ENCODE data around the gene TRIM40.
"Not testable (repeated sequence)": the region's sequence is repeated elsewhere in the genome, so short reads cannot be mapped to it uniquely, and the experiment has no call there.

TRIM40 gene

GRCh38 chr6:30163090-30163917 is 27.4 kb downstream of the TRIM40 start, which contains the start of gene TRIM15:
TRIM15 (plus strand) TSS chr6:30163546; CDS start chr6:30163685, 139 bp downstream.
- DNase-seq (ENCODE audit: low spot score), result no peak

- DNase-seq (ENCODE audit: low spot score), result no peak
Measured at GRCh38 chr6:30163918-30164654, 28.1 kb downstream of the TRIM40 start.

- no peak for DNase-seq (ENCODE audit: low spot score)
Measured at GRCh38 chr6:30164714-30165113, 28.8 kb downstream of the TRIM40 start.

GRCh38 chr6:30165238-30165637 is 29.3 kb downstream of the TRIM40 start:
- DNase-seq (ENCODE audit: low spot score), result not testable (repeated sequence)

GRCh38 chr6:30167101-30167500 is 31.2 kb downstream of the TRIM40 start:
- no peak for DNase-seq (ENCODE audit: low spot score)

GRCh38 chr6:30168741-30169140 is 32.8 kb downstream of the TRIM40 start:
- no peak for DNase-seq (ENCODE audit: low spot score)

- peak; percentile 77 for DNase-seq (ENCODE audit: low spot score)
Measured at GRCh38 chr6:30169658-30170614, 34.0 kb downstream of the TRIM40 start.

GRCh38 chr6:30171677-30172471 is 35.9 kb downstream of the TRIM40 start:
- no peak for DNase-seq (ENCODE audit: low spot score)

GRCh38 chr6:30172681-30173080 is 36.7 kb downstream of the TRIM40 start:
- no peak for DNase-seq (ENCODE audit: low spot score)

- no peak for DNase-seq (ENCODE audit: low spot score)
Measured at GRCh38 chr6:30175765-30176164, 39.8 kb downstream of the TRIM40 start.

GRCh38 chr6:30178837-30179236 is 42.9 kb downstream of the TRIM40 start:
- DNase-seq (ENCODE audit: low spot score), result no peak

- no peak for DNase-seq (ENCODE audit: low spot score)
Measured at GRCh38 chr6:30180145-30180544, 44.2 kb downstream of the TRIM40 start.

GRCh38 chr6:30184417-30185031 is 48.6 kb downstream of the TRIM40 start:
- no peak for DNase-seq (ENCODE audit: low spot score)

- no peak for DNase-seq (ENCODE audit: low spot score)
Measured at GRCh38 chr6:30185846-30186484, 50.0 kb downstream of the TRIM40 start.

- DNase-seq (ENCODE audit: low spot score), result no peak
Measured at GRCh38 chr6:30188541-30188940, 52.6 kb downstream of the TRIM40 start.

GRCh38 chr6:30192076-30192475 is 56.1 kb downstream of the TRIM40 start:
- DNase-seq (ENCODE audit: low spot score), result no peak

GRCh38 chr6:30194797-30195690 is 59.1 kb downstream of the TRIM40 start:
- DNase-seq (ENCODE audit: low spot score), result peak; percentile 21

GRCh38 chr6:30195951-30196350 is 60.0 kb downstream of the TRIM40 start:
- DNase-seq (ENCODE audit: low spot score), result no peak

GRCh38 chr6:30196376-30196775 is 60.4 kb downstream of the TRIM40 start:
- no peak for DNase-seq (ENCODE audit: low spot score)

Data from GM03348 (cell line).